ENCODE results near the gene XYLT2.

GRCh38 chr17:50311112-50311460, 34.8 kb upstream of the XYLT2 start:
- TF ChIP-seq ZNF746 (CRISPR knock-in tag; IDR thresholded peaks at IDR 0.05) (no peak), ATF3 (CRISPR knock-in tag; IDR thresholded peaks at IDR 0.05) (no peak), TCF7 (IDR thresholded peaks at IDR 0.05; ENCODE audit: low read depth) (no peak), HES4 (CRISPR knock-in tag; IDR thresholded peaks at IDR 0.05; ENCODE audit: borderline replicate concordance) (no peak), ZBTB33 (CRISPR knock-in tag; IDR thresholded peaks at IDR 0.05) (no peak), HDAC2 (CRISPR knock-in tag; IDR thresholded peaks at IDR 0.05) (no peak), REST (IDR thresholded peaks at IDR 0.05; ENCODE audit: borderline replicate concordance in 1 of 2, low read depth in 1 of 2, low read length in 2 of 2) (no peak), ADNP (CRISPR knock-in tag; IDR thresholded peaks at IDR 0.05) (no peak)

All from HepG2 (cell line).